Forelimb muscle (tissue), 1 donor: ENCODE data around the gene ATP6V0D1. TPM values are rescaled to one million over a fixed set of nuclear protein-coding genes. Genes with fewer than 3 reads are reported as not detected.
A peak's percentile ranks its signal among the peaks of the same experiment; 100 is the strongest.

Source experiments
- DNase-seq: peaks from one replicate; pipeline ENCODE4 v3.0.0-alpha.2; 2013; ENCODE audit warnings: low read depth
- polyA plus RNA-seq: library from polyadenylated mRNA; unstranded; fragments of 120-200 nt; gene quantifications from one replicate; pipeline ENCODE4 v1.2.1, GENCODE V29; 2013; ENCODE audit not compliant: insufficient read length

The ATP6V0D1 gene
- polyA plus RNA-seq, 1 donor = 61.4 TPM

DNA sequence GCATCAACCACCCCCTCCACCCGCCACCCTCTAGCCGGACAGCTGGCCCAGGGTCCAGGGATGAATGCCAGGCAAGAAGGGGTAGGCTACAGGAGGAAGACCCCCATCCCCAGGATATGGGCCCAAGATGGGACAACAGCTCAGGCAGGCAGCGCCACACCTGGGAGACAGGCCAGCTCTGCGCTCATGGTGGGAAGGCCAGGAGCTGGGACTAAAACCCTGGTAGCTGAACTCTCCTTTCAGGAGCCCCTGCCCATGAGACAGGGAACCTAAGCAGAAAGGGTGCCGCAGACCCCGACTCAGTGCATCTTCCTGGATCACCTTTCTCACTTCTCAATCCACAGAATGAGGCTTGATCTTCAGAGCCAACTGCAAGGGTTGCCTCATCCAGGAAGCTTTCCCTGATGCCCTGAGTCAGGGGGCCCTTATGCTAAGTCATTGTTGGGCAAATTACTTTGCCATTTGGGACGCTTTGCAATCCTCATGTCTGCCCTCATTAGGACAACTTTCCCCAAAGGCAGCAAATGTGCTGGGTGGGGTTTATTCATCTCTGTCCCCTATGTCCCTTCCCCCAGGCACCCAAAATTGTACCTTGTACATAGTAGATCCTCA, 73.7 kb downstream of the ATP6V0D1 start:
- no peak for DNase-seq

DNA sequence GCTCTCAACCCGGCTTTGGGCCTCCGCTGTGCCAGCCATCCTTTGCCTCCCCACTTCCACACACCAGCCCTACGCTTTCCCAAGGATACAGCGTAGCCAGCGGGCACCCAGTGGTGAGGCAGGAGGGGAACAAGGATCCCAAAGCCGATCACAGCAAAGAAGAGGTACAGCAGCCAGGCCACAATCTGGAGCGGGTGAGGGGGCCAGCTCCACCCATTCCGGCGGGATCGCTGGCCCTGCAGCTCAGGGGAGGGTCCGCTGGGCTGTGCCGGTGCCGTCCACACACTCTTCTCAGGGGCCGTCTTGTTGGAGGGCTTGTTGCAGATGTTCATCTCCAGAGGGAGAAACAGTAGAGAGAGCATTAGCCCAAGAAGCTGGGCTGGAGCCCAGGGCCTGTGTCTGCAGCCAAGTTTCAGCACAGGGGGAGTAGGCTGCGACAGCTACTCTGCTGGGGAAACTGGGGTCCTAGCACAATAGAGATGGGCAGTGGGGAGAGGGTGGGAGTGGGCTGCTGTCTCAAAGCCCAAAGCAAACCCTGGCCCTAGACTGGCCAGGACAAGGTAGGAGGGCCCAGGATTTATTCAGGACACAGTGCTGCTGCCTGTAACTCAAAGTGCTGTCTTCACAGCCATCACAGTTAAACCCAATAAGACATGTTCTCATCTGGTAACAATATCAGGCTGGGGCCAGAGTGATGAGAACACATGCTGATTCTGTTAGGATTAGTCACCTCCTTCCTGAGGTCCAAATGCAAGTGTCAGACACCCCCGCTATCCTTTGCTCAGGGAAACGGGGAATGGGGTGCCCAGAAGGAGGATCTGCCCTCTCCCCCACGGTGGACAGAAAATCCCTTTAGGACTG, 74.6 kb downstream of the ATP6V0D1 start:
- DNase-seq = peak; percentile 85

GRCh38 chr16:67405336-67405735, 75.6 kb downstream of the ATP6V0D1 start:
- DNase-seq = no peak

DNA sequence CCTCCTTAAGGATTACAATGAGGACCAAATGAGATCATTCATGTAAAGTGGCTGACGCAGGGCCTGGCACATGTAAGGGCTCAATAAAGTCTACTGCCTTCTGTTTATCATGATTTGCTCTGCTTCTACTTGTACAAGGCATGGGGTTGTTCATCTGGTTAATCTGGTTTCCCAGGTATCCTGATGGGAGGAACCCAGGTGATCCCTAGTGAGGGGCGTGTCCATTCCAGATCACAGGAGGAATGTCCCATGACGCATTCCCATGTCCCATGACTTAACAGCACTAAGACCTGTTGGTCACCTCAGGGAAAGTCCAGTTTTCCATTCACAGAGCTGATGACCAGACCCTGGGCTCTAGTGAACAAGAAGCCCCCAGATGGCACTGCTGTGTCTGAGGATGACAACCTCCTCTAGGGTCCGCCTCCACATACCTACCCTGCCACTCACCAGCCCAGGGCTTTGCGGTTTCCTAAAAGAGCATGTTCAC, 76.2 kb downstream of the ATP6V0D1 start:
- no peak for DNase-seq

- DNase-seq = no peak
Observed at GRCh38 chr16:67403976-67404555, 76.9 kb downstream of the ATP6V0D1 start.

- DNase-seq = no peak
Observed at GRCh38 chr16:67400901-67401300, 80.1 kb downstream of the ATP6V0D1 start.

DNA sequence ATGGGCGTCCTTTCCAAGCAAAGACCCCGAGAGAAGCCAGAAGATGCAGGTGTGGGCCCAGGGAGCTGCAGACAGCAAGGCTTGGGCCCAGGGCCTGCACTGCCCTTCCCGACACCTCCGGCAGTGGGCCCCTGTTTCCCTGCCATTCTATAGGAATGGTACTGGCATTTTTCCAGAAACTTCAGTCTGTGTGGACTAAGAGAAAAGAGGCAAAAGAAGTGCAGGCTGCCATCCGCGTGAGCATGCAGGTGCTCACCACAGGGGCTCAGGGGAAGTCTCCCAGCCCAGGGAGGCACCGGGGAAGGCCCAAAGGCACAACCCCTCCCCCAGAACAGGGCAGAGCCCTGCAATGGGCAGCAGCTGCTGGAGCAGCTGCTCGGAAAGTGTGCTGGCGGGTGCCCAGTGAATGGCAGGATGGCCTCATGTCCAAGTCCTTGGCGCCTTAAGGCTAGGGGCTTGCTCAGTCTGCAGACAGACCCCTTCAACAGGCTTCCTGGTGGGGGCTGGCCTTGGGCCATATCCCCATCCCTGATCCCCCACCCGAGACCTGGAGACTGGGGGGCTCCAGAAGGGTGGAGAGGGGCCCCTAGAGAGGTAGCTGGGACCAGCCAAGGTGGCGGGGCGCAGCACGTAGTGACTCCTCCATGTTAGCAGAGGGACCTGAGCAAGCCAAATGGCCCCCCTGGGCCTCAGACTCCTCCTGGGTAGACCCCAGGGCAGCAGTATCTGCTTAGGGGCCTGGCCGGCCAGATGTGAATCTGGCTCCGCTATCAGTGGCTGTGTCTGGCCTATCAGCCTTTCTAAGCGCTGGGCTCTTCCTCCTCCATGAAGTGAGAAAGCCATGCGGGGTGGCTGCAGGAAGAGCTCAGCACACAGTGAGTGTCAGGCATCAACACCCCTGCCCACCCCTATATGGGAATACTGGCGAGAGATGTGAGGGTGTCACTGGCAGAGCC, 80.9 kb downstream of the ATP6V0D1 start:
- no peak for DNase-seq

- no peak for DNase-seq
Observed at GRCh38 chr16:67399218-67399733, 81.7 kb downstream of the ATP6V0D1 start.

- no peak for DNase-seq
Observed at GRCh38 chr16:67398546-67399217, 82.3 kb downstream of the ATP6V0D1 start.

GRCh38 chr16:67397812-67398545, 83.0 kb downstream of the ATP6V0D1 start:
- no peak for DNase-seq

DNA sequence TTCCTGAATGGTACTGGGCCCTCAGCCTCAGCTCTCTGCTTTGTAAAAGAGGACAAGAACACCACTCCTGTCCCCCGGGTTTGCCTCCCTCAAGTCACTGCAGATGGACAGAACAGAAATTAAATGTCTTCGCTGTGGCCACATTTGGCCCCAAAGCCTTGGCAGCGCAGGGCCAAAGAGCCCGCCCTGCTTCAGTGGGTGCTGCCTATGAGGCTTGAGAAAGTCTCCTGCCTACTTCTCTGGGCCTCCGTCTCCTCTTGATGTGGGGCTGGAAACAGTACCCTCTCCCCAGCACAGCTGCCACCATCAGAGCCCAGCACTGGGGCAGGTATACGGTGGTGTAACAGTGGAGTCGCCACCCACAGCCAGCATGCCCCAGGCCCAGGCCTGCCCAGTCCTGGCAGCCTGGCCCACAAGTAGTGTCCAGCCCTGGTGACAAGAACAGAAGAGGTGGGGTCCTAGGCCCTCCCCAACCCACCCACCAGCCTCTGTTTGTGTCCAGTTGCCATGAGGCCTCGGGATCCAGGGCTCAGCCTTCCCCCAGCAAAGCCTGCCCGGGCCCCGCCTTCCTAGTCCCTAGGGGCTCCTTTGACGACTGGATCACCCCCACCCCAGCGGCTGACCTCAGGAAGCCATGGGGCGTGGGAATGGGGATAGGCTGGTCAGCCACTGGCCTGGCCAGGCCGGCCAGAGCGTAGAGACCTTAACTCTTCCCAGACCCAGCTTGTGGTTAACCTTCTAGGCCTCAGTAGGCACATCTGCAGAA, 83.7 kb downstream of the ATP6V0D1 start:
- DNase-seq = no peak

DNA sequence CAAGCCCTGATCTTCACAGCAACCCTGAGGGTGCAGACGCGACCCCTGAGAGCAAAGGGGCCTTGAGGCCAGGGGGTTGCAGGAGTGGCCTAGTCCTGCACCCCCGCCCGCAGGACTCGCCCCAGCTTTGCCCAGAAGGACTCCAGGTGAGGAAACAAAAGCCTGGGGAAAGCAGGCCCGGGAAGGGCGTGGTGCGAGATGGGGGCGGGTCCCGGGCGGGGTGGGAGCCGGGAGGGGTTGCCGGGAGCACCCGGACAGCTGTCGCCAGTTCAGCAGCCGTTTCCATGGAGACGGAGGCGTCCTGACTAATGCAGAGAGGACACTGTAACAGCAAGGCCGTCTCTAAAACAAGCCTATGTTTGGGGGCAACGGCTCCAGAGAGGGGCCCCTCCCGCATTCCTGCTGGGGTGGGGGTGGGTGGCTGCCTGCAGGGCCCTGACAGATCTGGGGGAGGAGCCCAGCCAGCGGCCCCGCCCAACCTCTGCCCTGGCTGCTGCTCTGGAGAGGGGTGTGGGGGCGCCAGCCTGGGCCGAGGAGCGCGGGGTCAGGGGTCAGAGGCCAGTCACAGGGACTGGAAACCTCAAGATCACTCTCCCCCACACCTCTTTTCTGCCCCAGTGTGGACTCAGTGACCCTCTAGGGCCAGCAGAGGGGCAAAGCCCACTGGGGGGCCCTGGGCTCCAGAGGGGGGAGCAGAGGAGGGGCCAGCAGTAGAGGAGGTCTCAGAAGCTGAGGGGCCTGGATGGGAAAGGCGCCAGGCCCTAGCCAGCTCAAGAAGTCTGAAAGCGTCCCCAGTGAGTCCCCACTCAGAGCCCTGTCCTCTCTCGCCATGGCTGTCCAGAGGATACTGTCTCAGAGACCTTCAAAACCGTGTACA, 84.6 kb downstream of the ATP6V0D1 start:
- DNase-seq = no peak

- no peak for DNase-seq
Observed at GRCh38 chr16:67395458-67396158, 85.3 kb downstream of the ATP6V0D1 start.

GRCh38 chr16:67395105-67395457, 85.9 kb downstream of the ATP6V0D1 start:
- no peak for DNase-seq

DNA sequence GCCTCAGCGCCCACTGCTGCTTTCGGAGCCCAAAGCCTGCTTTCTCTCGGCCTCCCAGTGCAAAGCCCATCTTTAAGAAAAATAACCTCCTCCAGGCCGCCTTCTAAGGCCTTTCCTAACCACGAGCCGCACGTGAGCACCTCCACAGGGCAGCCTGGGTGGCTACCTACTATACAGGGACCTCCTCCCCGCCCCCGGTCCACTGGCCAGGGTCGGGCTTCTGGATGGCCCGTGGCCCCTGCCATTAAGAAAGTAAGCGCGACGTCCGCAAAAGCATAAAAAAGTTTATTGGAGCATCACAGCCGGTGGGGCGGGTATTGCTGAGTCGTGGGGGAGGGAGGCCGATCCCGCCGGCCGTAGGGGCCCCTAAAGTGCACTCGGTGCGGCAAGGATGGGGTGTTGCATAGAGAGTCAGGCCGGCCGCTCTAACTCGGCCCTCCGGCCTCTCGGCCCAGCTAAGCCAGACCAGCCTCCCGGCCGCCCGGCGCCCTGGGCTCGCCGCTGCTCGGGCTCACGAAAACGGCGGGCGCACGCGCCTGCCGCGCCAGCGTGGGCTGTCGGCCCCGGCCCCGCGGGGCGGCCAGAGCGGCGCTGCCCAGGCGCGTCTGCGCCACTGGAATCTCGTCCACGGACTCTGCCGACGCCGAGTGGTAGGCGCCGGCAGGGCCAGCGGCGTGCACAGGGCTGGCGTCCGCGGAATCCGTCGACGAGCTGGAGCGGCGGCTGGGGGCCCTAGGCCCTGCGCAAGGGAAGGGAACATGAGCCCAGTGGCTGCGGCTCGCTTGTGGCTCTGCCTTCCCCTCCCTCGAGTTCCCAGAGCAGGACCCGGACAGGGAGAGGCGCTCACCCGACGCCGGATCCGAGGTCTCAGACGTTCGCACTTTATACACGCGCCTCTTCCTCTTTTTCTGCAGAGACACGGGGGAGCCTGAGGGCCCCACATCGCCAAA, 86.5 kb downstream of the ATP6V0D1 start:
- DNase-seq = no peak

GRCh38 chr16:67393788-67394154, 87.2 kb downstream of the ATP6V0D1 start:
- no peak for DNase-seq
